Measurements from ENCODE around the gene NEUROD4. TPM values are rescaled to one million over a fixed set of nuclear protein-coding genes. Genes with fewer than 3 reads are reported as not detected.
A peak's percentile ranks its signal among the peaks of the same experiment; 100 is the strongest.

Gene NEUROD4
- total RNA-seq, 1 donor from 2014 or later: 1.8 TPM

- Histone ChIP-seq H3F3A (ENCODE audit: low read depth) (peaks cover 11% of the 10 kb centered on the region), H3K4me1 (peaks cover 13% of the 10 kb centered on the region), H3K9me3 (ENCODE audit: low read depth) (no peaks in the 10 kb centered on the region), H3K36me3 (no peaks in the 10 kb centered on the region), H3K79me2 (ENCODE audit: low read depth) (no peaks in the 10 kb centered on the region), H3K4me3 (no peak overlapping the region), H3K9ac (no peak overlapping the region), H3K4me2 (no peak overlapping the region), H2AFZ (replicated peaks) (peak overlapping the region; percentile 37), H3K27ac (no peak overlapping the region), H3K27me3 (no peaks in the 10 kb centered on the region), H4K20me1 (ENCODE audit: low read depth) (no peaks in the 10 kb centered on the region)
- H3K4me1 Mint-ChIP-seq: peaks cover 13% of the 10 kb centered on the region
- H3K27me3 Mint-ChIP-seq (ENCODE audit: insufficient read depth, low read depth): peaks cover 2% of the 10 kb centered on the region
- no peak overlapping the region for H3K27ac Mint-ChIP-seq
- H3K36me3 Mint-ChIP-seq: no peaks in the 10 kb centered on the region
- TF ChIP-seq EZH2 (IDR thresholded peaks at IDR 0.05) (no peak), EZH2phosphoT487 (IDR thresholded peaks at IDR 0.05) (no peak), CTCF (IDR thresholded peaks at IDR 0.05) (no peak)
- H3K9me3 Mint-ChIP-seq: no peaks in the 10 kb centered on the region
- no peak for DNase-seq (ENCODE audit: low spot score)
- H3K4me3 Mint-ChIP-seq: no peak overlapping the region
Measured at GRCh38 chr12:54996205-54996604, 23.6 kb upstream of the NEUROD4 start.

GRCh38 chr12:54997929-54998522 lies 21.7 kb upstream of the NEUROD4 start:
- Histone ChIP-seq H3K27ac (no peak overlapping the region), H2AFZ (replicated peaks) (peak overlapping the region; percentile 19), H3K9ac (no peak overlapping the region), H3F3A (ENCODE audit: low read depth) (peaks cover 11% of the 10 kb centered on the region), H3K4me2 (peak overlapping the region; percentile 48), H4K20me1 (ENCODE audit: low read depth) (no peaks in the 10 kb centered on the region), H3K4me3 (no peak overlapping the region), H3K9me3 (ENCODE audit: low read depth) (no peaks in the 10 kb centered on the region), H3K4me1 (peaks cover 13% of the 10 kb centered on the region), H3K79me2 (ENCODE audit: low read depth) (no peaks in the 10 kb centered on the region), H3K27me3 (no peaks in the 10 kb centered on the region), H3K36me3 (no peaks in the 10 kb centered on the region)
- Mint-ChIP-seq H3K27me3 (ENCODE audit: insufficient read depth, low read depth) (peaks cover 2% of the 10 kb centered on the region), H3K4me3 (no peak overlapping the region), H3K27ac (peak overlapping the region; percentile 14), H3K36me3 (no peaks in the 10 kb centered on the region), H3K9me3 (no peaks in the 10 kb centered on the region), H3K4me1 (peaks cover 13% of the 10 kb centered on the region)
- no peak for TF ChIP-seq EZH2 (IDR thresholded peaks at IDR 0.05)
- DNase-seq (ENCODE audit: low spot score): peak; percentile 30

GRCh38 chr12:54998958-54999510 lies 20.7 kb upstream of the NEUROD4 start:
- no peak overlapping the region for H2AFZ ChIP-seq (replicated peaks)
- H3K4me1 ChIP-seq: peaks cover 13% of the 10 kb centered on the region
- no peak overlapping the region for H3K9ac ChIP-seq
- no peak overlapping the region for H3K4me3 Mint-ChIP-seq
- no peak overlapping the region for H3K27ac Mint-ChIP-seq
- H3K79me2 ChIP-seq (ENCODE audit: low read depth): no peaks in the 10 kb centered on the region
- H3K27me3 ChIP-seq: no peaks in the 10 kb centered on the region
- TF ChIP-seq EZH2phosphoT487 (IDR thresholded peaks at IDR 0.05): no peak
- no peak for TF ChIP-seq CTCF (IDR thresholded peaks at IDR 0.05)
- TF ChIP-seq EZH2 (IDR thresholded peaks at IDR 0.05): no peak
- no peak overlapping the region for H3K4me3 ChIP-seq
- no peaks in the 10 kb centered on the region for H4K20me1 ChIP-seq (ENCODE audit: low read depth)
- peaks cover 13% of the 10 kb centered on the region for H3K4me1 Mint-ChIP-seq
- H3K27me3 Mint-ChIP-seq (ENCODE audit: insufficient read depth, low read depth): peaks cover 2% of the 10 kb centered on the region
- H3K36me3 Mint-ChIP-seq: no peaks in the 10 kb centered on the region
- no peaks in the 10 kb centered on the region for H3K9me3 Mint-ChIP-seq
- no peak overlapping the region for H3K4me2 ChIP-seq
- no peaks in the 10 kb centered on the region for H3K36me3 ChIP-seq
- H3F3A ChIP-seq (ENCODE audit: low read depth): peaks cover 11% of the 10 kb centered on the region
- H3K9me3 ChIP-seq (ENCODE audit: low read depth): no peaks in the 10 kb centered on the region
- DNase-seq (ENCODE audit: low spot score): no peak
- no peak overlapping the region for H3K27ac ChIP-seq

- H3K9ac ChIP-seq: no peak overlapping the region
- DNase-seq (ENCODE audit: low spot score): no peak
- H3K27ac Mint-ChIP-seq: no peak overlapping the region
- no peaks in the 10 kb centered on the region for H3K79me2 ChIP-seq (ENCODE audit: low read depth)
- no peaks in the 10 kb centered on the region for H3K9me3 ChIP-seq (ENCODE audit: low read depth)
- H2AFZ ChIP-seq (replicated peaks): peak overlapping the region; percentile 1
- H3K36me3 Mint-ChIP-seq: no peaks in the 10 kb centered on the region
- H3K36me3 ChIP-seq: no peaks in the 10 kb centered on the region
- TF ChIP-seq EZH2phosphoT487 (IDR thresholded peaks at IDR 0.05) (no peak), CTCF (IDR thresholded peaks at IDR 0.05) (no peak), EZH2 (IDR thresholded peaks at IDR 0.05) (no peak)
- H3K4me3 Mint-ChIP-seq: no peak overlapping the region
- peaks cover 13% of the 10 kb centered on the region for H3K4me1 ChIP-seq
- H3K27me3 Mint-ChIP-seq (ENCODE audit: insufficient read depth, low read depth): peaks cover 4% of the 10 kb centered on the region
- H3K27me3 ChIP-seq: no peaks in the 10 kb centered on the region
- no peaks in the 10 kb centered on the region for H4K20me1 ChIP-seq (ENCODE audit: low read depth)
- no peaks in the 10 kb centered on the region for H3K9me3 Mint-ChIP-seq
- H3F3A ChIP-seq (ENCODE audit: low read depth): peaks cover 11% of the 10 kb centered on the region
- no peak overlapping the region for H3K4me3 ChIP-seq
- H3K27ac ChIP-seq: no peak overlapping the region
- no peak overlapping the region for H3K4me2 ChIP-seq
- H3K4me1 Mint-ChIP-seq: peaks cover 13% of the 10 kb centered on the region
Measured at GRCh38 chr12:55001198-55001868, 18.4 kb upstream of the NEUROD4 start.

Data from neural progenitor cell (in vitro differentiated cells).